PC-9 (cell line): ENCODE measurements around the gene RNF38. TPM values are rescaled to one million over a fixed set of nuclear protein-coding genes. Genes with fewer than 3 reads are reported as not detected.

Experiments used
- BruUV-seq: library from RNA; stranded (reverse); fragments of 400-500 nt; replicated peaks from 2 replicates; lab custom pipeline; 2021; lab: Mats Ljungman, UMichigan
- CTCF ChIA-PET: fragments of 300-600 bp; sonication (Branson Sonifier 250); formaldehyde crosslinking; loops from one replicate; lab custom pipeline; 2022; ENCODE audit warnings: antibody characterized with exemption; lab: Charles Lee
- POLR2A ChIA-PET: fragments of 300-600 bp; sonication (Branson Sonifier 250); formaldehyde crosslinking; loops from one replicate; lab custom pipeline; 2022; ENCODE audit warnings: antibody characterized with exemption; ENCODE audit not compliant: unreplicated experiment; lab: Charles Lee
- DNase-seq, 2 experiments: peaks; one replicate each; pipeline versions ENCODE4 v3.0.0 to v3.0.0-alpha.2; 2015 to 2022; ENCODE audit warnings: mixed read lengths in 1 of 2
- H2AFZ ChIP-seq: fragments of 200-600 bp; sonication (generic); 2 replicates; pipeline ENCODE4 v1.8.1; 2017; ENCODE audit warnings: antibody characterized with exemption
- H3F3A ChIP-seq: fragments of 200-600 bp; sonication (generic); 2 replicates; pipeline ENCODE4 v1.8.1; 2017; ENCODE audit warnings: antibody characterized with exemption, mild to moderate bottlenecking, low read depth; ENCODE audit not compliant: insufficient read depth
- H3K27ac ChIP-seq: fragments of 200-600 bp; sonication (generic); 2 replicates; pipeline ENCODE4 v1.6.1; 2016; ENCODE audit warnings: mixed run types
- H3K27me3 ChIP-seq: fragments of 200-600 bp; sonication (generic); 2 replicates; pipeline ENCODE4 v1.6.1; 2016; ENCODE audit warnings: low read depth, mixed run types; ENCODE audit not compliant: insufficient read depth
- H3K36me3 ChIP-seq: fragments of 200-600 bp; sonication (generic); 2 replicates; pipeline ENCODE4 v1.6.1; 2016; ENCODE audit warnings: low read depth, mixed run types
- H3K4me1 ChIP-seq: fragments of 200-600 bp; sonication (generic); replicated peaks from 2 replicates; pipeline ENCODE4 v1.6.1; 2016; ENCODE audit warnings: mixed run types; ENCODE audit not compliant: insufficient read depth
- H3K4me2 ChIP-seq: fragments of 200-600 bp; sonication (generic); 2 replicates; pipeline ENCODE4 v1.6.1; 2017; ENCODE audit warnings: mixed run types
- H3K4me3 ChIP-seq: fragments of 200-600 bp; sonication (generic); 2 replicates; pipeline ENCODE4 v1.6.1; 2016; ENCODE audit warnings: mixed run types
- H3K79me2 ChIP-seq: fragments of 200-600 bp; sonication (generic); 2 replicates; pipeline ENCODE4 v1.6.1; 2017; ENCODE audit warnings: low read depth, mixed run types
- H3K9me2 ChIP-seq: fragments of 200-600 bp; sonication (generic); 2 replicates; pipeline ENCODE4 v1.8.1; 2017; ENCODE audit warnings: mild to moderate bottlenecking; ENCODE audit not compliant: insufficient read depth
- H3K9me3 ChIP-seq: fragments of 200-600 bp; sonication (generic); 2 replicates; pipeline ENCODE4 v1.8.1; 2016; ENCODE audit warnings: low read depth; ENCODE audit not compliant: insufficient read depth
- H4K20me1 ChIP-seq: fragments of 200-600 bp; sonication (generic); 2 replicates; pipeline ENCODE4 v1.8.1; 2017; ENCODE audit not compliant: insufficient read depth
- CTCF ChIP-seq: fragments of 200-600 bp; sonication (generic); conservative IDR thresholded peaks from 2 replicates; pipeline ENCODE4 v1.6.1; 2017; ENCODE audit warnings: mixed run types, antibody characterized with exemption, mild to moderate bottlenecking, moderate library complexity
- EZH2 ChIP-seq: fragments of 200-600 bp; sonication (generic); IDR thresholded peaks from 2 replicates; pipeline ENCODE4 v1.8.0; 2017; ENCODE audit warnings: antibody characterized with exemption, low read depth
- intact Hi-C: fragments of 100-400 bp; cut with micrococcal nuclease; formaldehyde crosslinking; loops from one replicate; pipeline ENCODE4 v1.10.0; 2022; ENCODE audit not compliant: unreplicated experiment
- total RNA-seq: library from RNA; stranded (reverse); gene quantifications from 2 replicates; pipeline ENCODE4 v1.2.3, GENCODE V29; 2021

Gene RNF38
- total RNA-seq, 1 experiment from 2014 or later = 17.5 TPM

GRCh38 chr9:36442710-36443109 is 42.6 kb upstream of the RNF38 start:
- Histone ChIP-seq H3K4me1 (peaks cover 17% of the 10 kb centered on the region), H3K27me3 (no peaks in the 10 kb centered on the region), H3K4me3 (no peak overlapping the region), H3K36me3 (no peaks in the 10 kb centered on the region), H3K9me3 (no peaks in the 10 kb centered on the region), H3K79me2 (no peaks in the 10 kb centered on the region), H3K9me2 (no peaks in the 10 kb centered on the region), H3K27ac (no peak overlapping the region), H4K20me1 (no peaks in the 10 kb centered on the region), H3F3A (peaks cover 4% of the 10 kb centered on the region; the same call in 1 of the 2 replicates), H2AFZ (no peak overlapping the region), H3K4me2 (no peak overlapping the region)
- DNase-seq = no peak
- no TSS peak for BruUV-seq
- no peak for TF ChIP-seq EZH2
- no peak for TF ChIP-seq CTCF
- intact Hi-C loops = no loop called here
- ChIA-PET POLR2A (no interaction called here), CTCF (no interaction called here)

DNA sequence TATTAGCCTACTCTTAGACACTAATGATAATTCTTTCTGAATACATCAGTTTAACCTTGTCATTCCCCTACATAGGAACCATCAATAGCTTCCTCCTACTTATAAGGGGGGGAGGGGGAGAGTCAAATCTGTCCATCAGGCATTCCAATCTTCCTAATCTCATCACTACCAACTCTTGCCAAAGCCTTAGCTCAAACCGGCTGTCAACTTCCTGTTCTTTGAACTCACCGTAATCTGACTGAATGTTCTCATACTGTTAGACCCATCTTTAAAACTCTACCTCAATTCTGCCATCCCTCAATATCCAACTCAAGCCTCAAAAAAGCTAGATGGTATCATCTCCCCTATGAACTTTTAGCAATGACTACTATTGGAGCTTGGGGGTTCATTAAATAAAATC is 41.9 kb upstream of the RNF38 start:
- TF ChIP-seq EZH2 (no peak), CTCF (no peak)
- Histone ChIP-seq H3K9me2 (no peaks in the 10 kb centered on the region), H3K9me3 (no peaks in the 10 kb centered on the region), H2AFZ (no peak overlapping the region), H3K27me3 (no peaks in the 10 kb centered on the region), H4K20me1 (no peaks in the 10 kb centered on the region), H3K79me2 (no peaks in the 10 kb centered on the region), H3K4me3 (no peak overlapping the region), H3K4me2 (no peak overlapping the region), H3K4me1 (peaks cover 17% of the 10 kb centered on the region), H3F3A (peaks cover 4% of the 10 kb centered on the region; the same call in 1 of the 2 replicates), H3K27ac (no peak overlapping the region), H3K36me3 (no peaks in the 10 kb centered on the region)
- ChIA-PET CTCF (no interaction called here), POLR2A (no interaction called here)
- intact Hi-C loops = no loop called here
- DNase-seq = no peak
- BruUV-seq = no TSS peak

DNA sequence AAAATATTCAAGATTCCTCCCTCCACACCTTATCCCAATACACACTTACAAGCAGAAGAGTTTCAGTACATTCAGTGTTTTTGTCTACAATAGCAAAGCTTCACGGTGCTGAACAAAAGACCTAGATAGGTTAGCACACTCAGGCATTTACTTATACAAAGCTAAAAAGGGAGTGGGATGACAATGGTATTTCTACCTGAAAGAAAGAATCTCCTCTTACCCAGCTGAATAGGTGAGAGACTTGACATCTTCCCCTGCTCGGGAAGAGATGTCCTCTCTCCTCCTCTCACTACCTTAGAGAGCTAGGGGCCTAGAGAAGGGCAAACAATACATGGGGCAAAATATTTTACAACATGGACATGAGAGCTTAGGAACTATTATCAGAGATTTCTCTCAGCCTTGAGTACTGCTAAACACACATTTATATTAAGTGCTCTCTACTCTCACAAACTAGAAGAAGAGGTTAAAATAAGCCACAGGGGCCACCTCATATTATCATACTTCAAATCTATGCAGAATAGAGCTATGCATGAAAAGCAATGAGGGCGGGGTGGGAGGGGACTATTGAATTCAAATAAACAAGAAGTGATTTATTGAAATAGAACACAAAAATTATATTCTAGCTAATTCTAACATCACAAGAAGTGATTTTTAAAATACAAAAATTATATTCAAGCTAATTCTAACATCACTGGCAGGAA is 38.6 kb upstream of the RNF38 start:
- no peak overlapping the region for H3K27ac ChIP-seq
- no peaks in the 10 kb centered on the region for H3K79me2 ChIP-seq
- no TSS peak for BruUV-seq
- TF ChIP-seq CTCF = no peak
- no peak for TF ChIP-seq EZH2
- CTCF ChIA-PET = interaction anchor here (0.6 kb wide), 1 partner anchor 24 kb away, joined by 3 read pairs; no protein-coding TSS in a partner anchor
- no peak overlapping the region for H3K4me3 ChIP-seq
- H2AFZ ChIP-seq = no peak overlapping the region
- H3K9me2 ChIP-seq = no peaks in the 10 kb centered on the region
- H3K4me2 ChIP-seq = no peak overlapping the region
- no peaks in the 10 kb centered on the region for H3K9me3 ChIP-seq
- no peaks in the 10 kb centered on the region; the same call in 1 of the 2 replicates for H3F3A ChIP-seq
- intact Hi-C loops = no loop called here
- no peaks in the 10 kb centered on the region for H3K36me3 ChIP-seq
- H4K20me1 ChIP-seq = no peaks in the 10 kb centered on the region
- POLR2A ChIA-PET = no interaction called here
- no peaks in the 10 kb centered on the region for H3K27me3 ChIP-seq
- DNase-seq = no peak
- peaks cover 8% of the 10 kb centered on the region for H3K4me1 ChIP-seq
